ENCODE results near the gene RNU1-4.
"Not testable (repeated sequence)": the region's sequence is repeated elsewhere in the genome, so short reads cannot be mapped to it uniquely, and the experiment has no call there.

The RNU1-4 gene

GRCh38 chr1:16770139-16770759 is 29.9 kb downstream of the RNU1-4 start:
- not testable (repeated sequence) for DNase-seq (ENCODE audit: low read depth in 3 of 3)

DNA sequence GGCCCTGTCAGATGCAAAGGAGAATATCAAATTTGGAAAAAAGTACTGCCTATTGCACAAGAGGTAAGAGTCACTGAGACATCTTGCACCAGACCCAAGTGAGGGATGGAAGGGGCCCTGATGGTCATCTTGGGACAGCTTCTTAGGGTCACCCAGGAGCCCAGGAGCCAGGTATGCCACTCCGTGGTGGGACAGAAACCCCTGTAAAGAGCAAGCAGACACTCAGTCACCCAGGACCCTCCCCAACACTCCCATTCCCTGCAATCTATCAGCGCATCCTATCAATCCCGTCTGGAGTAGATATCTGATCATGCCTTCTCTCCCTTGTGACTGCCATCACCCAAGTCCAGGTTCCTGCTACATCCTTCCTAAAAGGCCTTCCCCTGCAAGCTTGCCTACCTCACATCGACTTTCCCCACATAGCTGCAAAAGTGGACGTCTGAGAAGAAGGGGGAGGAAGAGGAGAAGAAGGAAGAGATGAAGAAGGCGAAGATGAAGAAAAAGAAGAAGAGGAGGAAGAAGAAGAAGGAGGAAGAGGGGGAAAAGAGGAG is 30.7 kb downstream of the RNU1-4 start:
- not testable (repeated sequence) for DNase-seq (ENCODE audit: low read depth in 3 of 3)

- not testable (repeated sequence) for DNase-seq (ENCODE audit: low read depth in 3 of 3)
Observed at GRCh38 chr1:16772275-16773204, 32.2 kb downstream of the RNU1-4 start.

DNA sequence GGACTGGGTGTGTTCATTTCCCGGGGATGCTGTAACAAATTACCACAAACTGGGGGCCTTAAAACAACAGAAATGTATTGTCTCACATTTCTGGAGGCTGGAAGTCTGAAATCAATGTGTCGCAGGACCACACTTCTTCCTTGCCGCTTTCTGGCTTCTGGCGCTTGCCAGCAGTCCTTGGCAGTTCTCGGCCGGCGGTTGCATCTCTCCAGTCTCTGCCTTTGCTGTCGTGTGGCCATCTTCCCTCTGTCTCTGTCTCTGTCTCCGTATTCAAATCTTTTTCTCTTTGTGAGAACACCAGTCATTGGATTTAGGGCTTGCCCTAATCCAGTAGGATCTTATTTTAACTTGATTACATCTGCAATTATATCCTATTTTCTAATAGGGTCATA is 32.9 kb downstream of the RNU1-4 start:
- not testable (repeated sequence) for DNase-seq (ENCODE audit: low read depth in 3 of 3)

DNA sequence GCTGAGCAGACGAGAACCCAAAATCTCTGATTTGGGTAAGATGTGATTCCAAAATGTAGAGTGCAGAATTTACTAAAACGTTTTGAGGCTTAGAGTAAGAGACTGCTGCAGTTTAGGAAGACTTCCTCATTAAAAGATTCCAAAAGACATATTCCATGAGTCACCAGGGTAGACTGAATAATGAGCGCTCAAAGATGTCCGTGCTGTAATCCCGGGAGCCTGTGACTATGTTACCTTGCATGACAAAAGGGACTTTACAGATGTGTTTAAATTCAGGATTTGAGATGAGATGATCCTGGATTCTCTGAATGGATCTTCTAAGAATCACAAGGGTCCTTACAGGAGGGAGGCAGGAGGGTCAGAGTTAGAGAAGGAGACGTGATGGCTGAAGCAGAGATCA is 33.4 kb downstream of the RNU1-4 start:
- DNase-seq (ENCODE audit: low read depth in 3 of 3) = not testable (repeated sequence)

DNA sequence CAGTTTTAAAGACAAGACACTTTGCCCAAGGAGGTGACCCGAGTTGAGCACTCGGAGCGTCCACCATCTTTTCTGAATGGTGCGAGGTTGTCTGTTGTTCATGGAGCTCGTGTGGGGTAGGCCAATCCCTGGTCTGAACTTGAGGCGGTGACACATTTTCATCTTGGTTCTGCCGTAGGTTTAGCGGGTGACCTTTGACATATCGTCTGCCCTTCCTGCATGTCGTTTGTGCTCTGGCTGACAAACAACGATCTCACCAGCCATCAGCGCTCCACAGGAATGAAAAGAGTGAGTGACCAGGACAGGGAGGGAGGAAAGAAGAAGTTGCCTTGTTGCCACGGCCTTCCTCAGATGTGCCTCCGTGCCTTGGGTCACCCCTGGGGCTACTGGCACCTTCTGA is 34.5 kb downstream of the RNU1-4 start:
- DNase-seq (ENCODE audit: low read depth in 3 of 3) = not testable (repeated sequence)

DNA sequence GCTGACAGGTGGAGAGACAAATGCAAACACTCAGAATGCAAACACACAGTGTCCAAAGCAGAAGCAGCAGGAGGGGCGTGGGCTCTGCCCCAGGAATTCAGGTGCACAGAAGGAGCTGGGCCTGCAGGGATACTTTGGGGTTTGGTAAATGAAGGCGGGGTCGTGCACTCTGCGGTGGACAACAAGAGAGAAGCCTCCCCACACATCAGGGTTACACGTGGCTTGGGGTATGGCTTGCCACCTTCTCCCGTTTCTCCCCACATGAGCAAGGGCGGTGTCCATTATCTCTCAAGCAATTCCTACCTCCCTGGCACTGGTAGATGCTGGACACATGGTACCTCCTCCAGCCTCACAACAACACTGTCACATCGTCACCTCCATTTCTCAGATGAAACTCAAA is 35.0 kb downstream of the RNU1-4 start:
- not testable (repeated sequence) for DNase-seq (ENCODE audit: low read depth in 3 of 3)

DNA sequence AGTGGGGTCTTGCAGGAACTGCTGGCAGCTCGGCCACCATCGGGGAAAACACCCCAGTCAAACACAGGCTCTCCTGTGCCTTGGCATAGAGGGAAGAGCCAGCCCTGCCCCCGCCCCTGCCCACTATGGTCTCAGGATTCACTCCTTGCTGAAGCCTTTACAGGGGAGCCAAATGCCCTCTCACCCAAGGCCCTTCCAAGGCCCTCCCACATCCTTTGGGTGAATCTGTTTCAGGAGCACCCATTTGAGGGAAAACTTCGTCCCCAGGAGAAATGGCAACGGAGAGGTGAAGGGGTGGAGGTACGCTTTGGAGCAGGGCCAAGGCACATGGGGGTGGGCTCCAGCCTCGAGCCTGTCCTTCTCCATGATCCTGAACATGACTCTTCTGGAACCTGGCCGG is 35.9 kb downstream of the RNU1-4 start:
- DNase-seq (ENCODE audit: low read depth in 3 of 3) = not testable (repeated sequence)

DNA sequence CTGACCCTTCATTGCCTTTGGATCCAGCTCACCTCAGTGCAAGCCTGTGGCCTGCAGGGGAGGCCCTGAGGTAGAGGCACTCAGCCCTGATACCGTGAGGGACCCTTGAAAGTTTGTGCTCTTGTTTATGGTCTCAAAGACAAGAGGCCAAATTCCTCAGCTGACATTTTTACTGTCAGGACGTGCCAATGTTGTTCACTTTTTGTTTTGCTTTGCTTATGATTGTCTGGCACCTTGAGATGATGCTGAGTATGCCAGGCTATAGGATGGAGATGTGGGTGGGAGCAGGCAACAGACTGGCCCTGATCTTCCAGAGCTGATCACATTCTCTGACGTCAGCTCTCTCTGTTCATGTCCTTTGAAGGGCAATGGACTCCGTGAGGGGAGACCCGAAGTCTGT is 36.5 kb downstream of the RNU1-4 start:
- DNase-seq (ENCODE audit: low read depth in 3 of 3) = not testable (repeated sequence)

DNA sequence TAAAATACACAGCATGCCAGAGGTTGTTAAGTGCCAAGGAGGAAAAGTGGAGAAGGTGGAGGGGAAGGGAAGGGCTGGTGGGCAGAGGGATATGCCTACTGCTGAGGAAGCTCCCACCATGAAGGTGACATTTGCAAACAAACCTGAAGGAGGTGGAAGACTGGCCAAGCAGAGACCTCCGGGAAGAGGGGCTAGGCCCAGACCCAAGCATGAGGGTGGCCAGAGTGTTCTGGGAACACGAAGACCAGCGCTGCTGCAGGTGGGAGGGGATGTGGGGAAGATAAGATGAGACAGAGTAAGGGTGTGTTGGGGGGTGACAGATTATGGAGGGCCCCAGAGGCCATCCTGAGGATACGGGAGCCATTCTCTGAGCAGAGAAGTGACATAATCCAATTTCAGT is 37.5 kb downstream of the RNU1-4 start:
- not testable (repeated sequence) for DNase-seq (ENCODE audit: low read depth in 3 of 3)

DNA sequence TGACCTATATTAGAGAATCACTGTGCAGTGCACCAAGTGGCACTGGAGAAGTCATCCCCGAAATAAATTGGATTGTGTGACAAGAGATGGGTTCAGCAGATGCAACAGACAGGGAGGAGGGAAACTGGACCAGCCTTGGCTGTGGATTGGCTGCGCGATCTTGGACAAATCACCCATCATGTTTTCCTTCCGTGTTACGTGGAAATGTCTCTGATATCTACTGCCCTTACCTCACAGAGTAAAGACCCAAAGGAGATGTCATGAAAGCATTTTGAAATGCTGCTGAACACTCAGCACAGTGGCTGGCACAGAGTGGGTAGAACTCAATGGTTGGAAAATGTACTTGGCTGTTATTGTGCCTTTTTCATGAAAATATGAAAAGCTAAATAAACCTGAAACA is 39.2 kb downstream of the RNU1-4 start:
- not testable (repeated sequence) for DNase-seq (ENCODE audit: low read depth in 3 of 3)

DNA sequence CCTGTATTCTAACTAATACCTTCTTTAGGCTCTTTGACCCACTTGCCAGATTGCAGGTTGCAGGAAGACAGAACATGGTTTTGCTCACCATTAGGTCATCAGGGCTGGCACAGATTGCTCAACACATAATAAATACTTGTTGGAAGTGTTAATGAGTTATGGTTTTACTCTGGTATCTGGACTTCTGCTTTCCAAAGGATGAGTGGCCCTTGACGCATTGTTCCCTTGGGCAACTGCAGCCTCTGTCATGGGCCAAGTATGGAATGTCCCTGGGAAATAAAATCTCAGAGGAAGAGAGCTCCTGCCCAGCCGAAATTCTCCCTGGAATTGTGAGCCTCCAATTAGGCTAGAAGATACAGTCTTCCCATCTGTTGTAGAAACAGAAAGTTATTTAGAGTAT is 40.7 kb downstream of the RNU1-4 start:
- DNase-seq (ENCODE audit: low read depth in 3 of 3) = not testable (repeated sequence)

DNA sequence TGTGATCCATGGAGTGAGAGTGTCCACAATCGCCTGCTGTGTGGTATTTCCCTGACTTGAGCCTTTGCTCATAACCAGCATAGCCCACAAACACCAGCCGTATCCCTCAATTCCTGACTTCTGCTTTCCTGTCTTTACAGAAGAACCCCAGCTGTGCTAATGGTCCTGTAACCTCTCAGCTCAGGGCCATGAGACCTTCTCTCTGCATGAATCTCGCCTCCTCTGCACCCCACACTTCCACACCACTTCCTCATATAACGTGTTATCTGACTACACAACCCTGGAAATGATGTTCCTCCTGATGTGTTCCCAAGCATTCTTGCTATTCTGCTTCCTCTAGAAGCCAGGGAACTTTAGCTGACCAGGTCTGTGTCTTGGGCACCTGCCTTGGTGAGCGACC is 41.3 kb downstream of the RNU1-4 start:
- not testable (repeated sequence) for DNase-seq (ENCODE audit: low read depth in 3 of 3)

DNA sequence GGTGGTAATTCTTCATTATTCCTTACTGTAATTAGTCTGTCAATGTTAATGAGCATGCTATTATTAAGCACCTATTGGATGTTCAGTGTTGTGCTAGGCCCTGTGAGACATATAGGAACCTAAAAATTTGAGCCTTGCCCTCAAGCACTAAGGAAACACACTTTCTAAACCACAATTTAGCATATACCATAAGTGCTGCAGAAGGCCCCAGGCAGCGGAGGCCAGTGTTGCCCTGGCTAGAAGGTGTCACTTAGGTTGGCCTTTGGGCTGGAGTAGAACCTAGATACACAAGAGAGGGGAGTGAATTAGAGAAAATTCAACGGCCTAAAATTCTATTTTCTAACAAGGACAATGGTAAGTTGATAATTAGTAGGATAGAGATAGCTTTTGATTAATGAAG is 44.6 kb downstream of the RNU1-4 start:
- DNase-seq (ENCODE audit: low read depth in 3 of 3) = not testable (repeated sequence)

GRCh38 chr1:16786362-16786761 is 46.0 kb downstream of the RNU1-4 start:
- not testable (repeated sequence) for DNase-seq (ENCODE audit: low read depth in 3 of 3)

DNA sequence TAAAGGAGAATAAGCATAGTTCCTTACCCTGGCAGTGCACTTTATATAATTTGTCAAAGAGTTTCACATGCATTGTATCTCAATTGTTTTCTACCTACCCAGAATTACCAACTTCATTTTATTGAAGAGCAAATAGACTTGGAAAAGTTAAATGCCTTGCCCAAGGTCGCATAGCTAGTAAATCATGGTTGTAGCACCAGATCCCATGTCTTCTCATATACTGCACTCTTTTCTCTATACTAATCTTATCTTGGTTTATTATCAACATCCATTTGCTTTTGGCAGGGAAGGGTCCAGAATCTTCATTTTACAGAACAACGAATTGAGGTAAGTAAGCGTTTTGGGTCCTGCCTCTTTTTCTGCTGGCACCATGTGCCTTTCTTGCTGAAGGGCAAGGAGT is 46.9 kb downstream of the RNU1-4 start:
- not testable (repeated sequence) for DNase-seq (ENCODE audit: low read depth in 3 of 3)

DNA sequence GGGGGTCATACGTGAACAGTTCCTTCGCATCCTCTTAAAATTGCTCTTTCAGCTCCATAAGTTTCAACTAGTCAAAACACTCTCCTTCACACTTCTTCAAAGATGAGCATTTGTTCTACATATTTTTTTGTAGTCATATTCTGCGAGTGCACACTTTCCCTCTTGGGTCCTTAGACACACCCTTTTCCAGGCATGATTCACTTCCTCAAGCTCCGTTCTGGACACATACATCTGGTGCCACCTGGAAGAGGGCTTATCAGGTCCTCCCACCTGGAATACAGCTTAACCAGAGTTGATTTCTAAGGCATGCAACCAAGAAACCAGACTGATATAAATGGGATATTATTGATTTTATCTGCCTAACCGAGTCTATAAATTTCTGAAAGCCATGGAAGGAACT is 47.4 kb downstream of the RNU1-4 start:
- DNase-seq (ENCODE audit: low read depth in 3 of 3) = not testable (repeated sequence)
